Urothelium cell line (cell line): Measurements from ENCODE around the gene PRR36.

Source experiments
- DNase-seq: peaks from one replicate; pipeline ENCODE4 v3.0.0; 2011; ENCODE audit warnings: low spot score, mixed read lengths
- FAIRE-seq: peaks from 2 replicates; lab custom pipeline; 2011; peaks lifted over from hg19 to GRCh38; lab: Jason Lieb, UNC

PRR36 gene

DNA sequence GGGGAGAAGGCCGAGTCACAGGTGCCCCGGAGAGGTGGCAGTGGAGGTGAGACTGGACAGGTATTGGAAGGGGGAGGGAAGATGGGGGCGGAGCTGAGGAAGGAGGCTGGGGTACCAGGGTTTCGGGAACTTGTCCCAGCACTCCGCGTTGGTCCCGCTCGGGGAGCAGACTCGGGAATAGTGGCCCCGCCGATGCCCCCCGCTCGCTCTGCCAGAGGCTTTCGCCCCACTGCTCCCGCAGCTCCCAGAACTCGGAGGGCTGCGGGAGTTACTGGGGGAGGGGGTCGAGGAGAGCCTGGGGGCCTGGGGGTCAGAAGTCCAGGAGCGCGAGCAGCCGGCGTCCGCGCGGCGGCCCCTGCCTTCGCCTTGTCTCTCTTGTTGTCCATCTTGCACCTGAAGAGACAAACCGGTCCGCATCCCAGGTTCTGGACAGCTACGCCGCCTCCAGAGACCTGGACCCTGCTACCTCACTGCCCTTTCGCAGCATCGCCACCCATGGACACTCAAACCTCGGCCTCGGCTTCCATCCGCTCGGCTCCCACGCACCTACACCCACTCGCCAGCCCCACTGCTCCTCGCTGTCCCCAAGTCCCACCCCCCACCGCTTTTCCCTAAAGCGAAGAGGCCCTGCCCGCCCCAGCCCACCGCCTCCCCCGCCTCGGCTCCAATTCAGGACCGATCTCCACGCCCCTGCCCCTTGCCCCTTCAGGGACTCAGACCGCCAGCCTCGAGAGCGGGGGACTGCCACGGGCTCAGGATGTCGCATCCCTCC, 700 bp downstream of the PRR36 start:
- no peak for FAIRE-seq
- no peak for DNase-seq

GRCh38 chr19:7872306-7873204, 1.6 kb downstream of the PRR36 start:
- DNase-seq (no peak), FAIRE-seq (no peak)

DNA sequence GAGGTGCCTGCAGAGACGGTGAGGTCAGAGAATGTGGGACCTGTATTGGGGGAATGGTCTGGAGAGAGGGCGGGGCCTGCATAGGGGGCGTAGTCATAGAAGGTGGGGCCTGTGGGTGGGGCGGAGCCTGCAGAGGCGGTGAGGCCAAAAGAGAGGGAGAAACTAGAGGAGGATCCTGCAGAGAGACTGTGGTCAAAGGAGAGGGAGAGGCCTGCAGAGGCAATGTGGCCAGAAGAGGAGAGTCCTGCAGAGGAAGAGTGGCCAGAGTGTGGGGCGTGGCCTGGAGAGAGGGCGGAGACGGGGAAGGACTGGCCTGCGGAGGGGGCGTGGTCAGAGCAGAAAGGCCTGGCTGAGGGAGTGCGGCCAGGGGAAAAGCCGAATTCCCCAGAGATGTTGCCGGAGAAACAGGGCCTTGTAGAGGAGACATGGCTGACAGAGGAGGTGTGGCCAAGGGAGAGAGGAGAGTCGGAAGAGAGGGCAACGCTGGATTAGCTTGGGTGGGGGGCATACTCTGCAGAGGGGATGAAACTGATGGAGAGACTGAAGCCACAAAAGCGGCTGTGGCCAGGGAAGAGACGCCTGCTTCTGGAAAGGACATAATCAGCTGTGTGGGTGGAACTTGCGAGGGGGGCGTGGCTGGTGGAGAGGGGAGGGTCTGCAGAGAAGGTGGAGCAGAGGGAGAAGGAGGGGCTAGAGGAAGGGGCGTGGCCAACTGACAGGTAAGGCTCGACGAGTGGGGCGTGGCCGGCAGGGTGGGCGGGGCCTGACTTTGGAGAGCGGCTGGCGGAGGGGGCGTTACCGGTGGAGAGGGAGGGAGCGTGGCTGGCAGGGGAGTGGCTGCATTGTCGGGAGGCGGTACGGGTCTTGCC, 2.5 kb downstream of the PRR36 start:
- peak; percentile 30 for FAIRE-seq

GRCh38 chr19:7870571-7871436, 3.4 kb downstream of the PRR36 start:
- DNase-seq (peak; percentile 35), FAIRE-seq (no peak)

More for the DNA sequence above, 2.5 kb downstream of the PRR36 start:
- DNase-seq = peak; percentile 79

GRCh38 chr19:7869910-7870511, 4.2 kb downstream of the PRR36 start:
- FAIRE-seq (no peak), DNase-seq (peak; percentile 19)

- DNase-seq = peak; percentile 48
- FAIRE-seq = no peak
These were observed 4.7 kb downstream of the PRR36 start for GRCh38 chr19:7869453-7869909.

DNA sequence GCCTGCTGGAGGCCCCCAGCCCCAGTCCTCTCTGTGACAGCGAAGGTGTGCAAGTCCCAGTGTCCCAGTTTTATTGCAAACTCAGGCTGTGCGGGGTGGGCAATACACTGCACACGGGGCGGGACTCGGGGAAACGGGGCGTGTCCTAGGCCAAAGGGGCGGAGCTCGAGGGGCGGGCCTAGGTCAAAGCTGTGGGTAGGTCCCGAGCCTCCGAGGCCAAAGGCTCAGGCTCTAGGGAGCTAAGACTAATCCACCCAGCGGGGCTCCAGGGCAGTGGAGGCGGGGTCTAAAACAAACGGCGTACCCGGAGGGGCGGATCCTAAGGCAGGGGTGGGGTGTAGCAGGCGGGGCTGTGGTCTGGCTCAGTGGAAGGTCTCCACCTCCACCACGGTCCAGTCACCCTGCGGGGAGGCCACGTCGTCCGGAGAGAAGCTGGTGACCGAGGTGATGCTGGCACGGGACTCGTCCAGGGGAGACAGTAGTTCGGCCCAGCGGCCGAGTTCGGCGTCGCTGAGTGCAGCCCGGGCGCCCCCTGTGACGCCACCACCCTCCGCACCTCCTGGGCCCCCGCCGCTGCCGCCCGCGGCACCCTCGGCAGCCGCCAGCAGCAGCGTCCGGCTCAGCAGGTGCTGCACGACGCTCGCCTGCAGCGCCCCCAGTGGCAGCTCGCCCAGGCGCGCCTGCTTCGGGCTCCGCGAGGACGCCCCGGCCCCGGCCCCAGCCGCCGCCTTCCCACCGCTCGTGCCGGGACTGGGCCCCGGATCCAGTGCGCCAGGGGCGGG, 5.3 kb downstream of the PRR36 start:
- FAIRE-seq (no peak), DNase-seq (peak; percentile 86)

DNA sequence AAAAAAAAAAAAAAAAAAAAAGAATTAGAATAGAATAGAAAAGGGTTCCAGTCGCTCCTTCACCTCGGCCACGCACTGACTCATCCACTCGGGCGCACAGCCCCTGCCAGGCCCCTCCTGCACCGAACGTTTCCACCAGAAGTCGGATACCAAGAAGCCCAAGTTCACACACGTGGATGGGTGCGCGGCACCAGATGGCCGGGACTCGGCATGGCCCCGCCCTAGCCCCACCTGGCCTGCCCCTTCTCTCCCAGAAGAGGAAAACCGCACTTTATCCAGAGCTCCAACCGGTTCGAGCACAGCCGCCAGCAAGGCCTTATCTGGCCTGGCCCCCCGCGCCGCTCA, 5.9 kb downstream of the PRR36 start:
- DNase-seq = no peak
- no peak for FAIRE-seq

DNA sequence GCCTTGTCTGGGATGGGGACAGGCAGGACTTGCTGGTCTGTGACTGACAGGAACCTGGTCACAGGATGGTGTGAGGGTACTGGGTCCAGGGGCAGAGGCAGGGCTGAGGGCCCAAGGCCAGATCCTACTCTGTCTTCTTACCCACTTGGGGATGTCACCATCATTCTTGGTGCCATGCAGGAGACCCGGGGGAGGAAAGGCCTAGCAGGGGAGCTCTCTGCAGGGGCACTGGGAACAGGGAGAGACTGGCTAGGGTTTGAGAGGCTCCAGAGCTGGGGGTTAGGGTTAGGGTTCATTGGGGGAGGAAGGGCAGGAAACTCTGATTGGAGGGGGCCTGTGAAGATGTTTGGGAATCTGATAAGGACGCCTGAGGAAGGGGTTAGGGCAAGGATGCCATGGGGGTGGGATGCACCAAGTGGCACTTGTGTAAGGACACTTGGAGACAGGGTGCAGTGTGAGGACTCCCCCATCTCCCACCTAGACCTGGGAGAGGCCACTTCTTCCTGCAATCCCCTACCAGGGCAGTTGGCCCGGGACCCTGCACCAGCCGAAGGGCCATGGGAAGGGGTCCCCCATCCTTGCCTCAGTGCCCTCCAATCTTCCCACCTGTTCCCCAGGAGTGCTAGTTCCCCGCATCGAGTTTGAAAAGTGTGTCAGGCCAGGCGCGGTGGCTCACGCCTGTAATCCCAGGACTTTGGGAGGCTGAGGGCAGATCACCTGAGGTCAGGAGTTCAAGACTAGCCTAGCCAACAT, 6.9 kb downstream of the PRR36 start:
- FAIRE-seq (no peak), DNase-seq (no peak)

- FAIRE-seq = no peak
- no peak for DNase-seq
These were observed 7.6 kb downstream of the PRR36 start for GRCh38 chr19:7866399-7867091.

GRCh38 chr19:7865262-7865911, 8.8 kb downstream of the PRR36 start:
- FAIRE-seq (no peak), DNase-seq (no peak)

- no peak for FAIRE-seq
- DNase-seq = no peak
These were observed 9.5 kb downstream of the PRR36 start for GRCh38 chr19:7864690-7865074.

DNA sequence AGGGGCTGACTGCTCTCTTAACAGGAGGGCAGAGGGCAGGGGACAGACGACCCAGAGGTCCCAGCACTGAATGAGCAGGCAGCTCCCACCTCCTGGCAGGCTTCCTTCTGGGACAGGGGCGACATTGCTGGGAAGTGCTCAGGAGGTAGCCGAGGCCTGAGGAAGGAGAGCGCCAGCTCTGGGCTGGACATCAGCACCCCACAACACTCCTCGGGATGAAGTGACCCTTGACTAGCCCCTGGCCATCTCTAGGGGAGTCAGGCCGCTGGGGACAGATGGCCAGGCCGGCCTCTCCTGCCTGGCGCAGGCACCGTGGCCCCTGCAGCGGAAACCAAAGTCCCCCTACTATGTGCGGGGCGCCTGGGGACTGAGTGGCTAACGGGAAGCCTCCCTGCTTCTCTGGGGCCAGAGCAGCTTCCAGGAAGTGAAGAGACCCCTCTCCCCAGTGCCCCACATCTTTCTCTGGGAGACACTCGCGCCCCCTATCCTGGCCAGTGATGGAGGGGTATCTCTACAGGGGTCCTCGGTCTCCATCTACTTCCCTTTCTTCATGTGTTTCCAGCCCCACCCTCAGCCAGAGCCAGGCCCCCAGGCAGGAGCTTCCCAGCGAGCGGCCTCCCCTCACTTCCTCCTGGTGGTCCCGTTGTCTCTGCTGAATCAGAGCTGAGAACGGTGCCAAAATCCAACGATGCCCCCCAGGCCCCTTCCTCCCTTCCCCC, 10.1 kb downstream of the PRR36 start:
- no peak for FAIRE-seq

GRCh38 chr19:7863157-7863970, 10.8 kb downstream of the PRR36 start:
- FAIRE-seq = no peak

More for the DNA sequence above, 10.1 kb downstream of the PRR36 start:
- DNase-seq = no peak

GRCh38 chr19:7862413-7862951, 11.7 kb downstream of the PRR36 start:
- no peak for FAIRE-seq
- DNase-seq = peak; percentile 23

More at GRCh38 chr19:7863157-7863970, 10.8 kb downstream of the PRR36 start:
- DNase-seq = no peak
